HL-60 (cell line): Measurements from ENCODE around the gene ADAMTS17.

Experiments used
- DNase-seq, 2 experiments: peaks; one replicate each; pipeline ENCODE4 v3.0.0-alpha.2; 2010 to 2020; ENCODE audit warnings: low read depth in 1 of 2, low spot score in 1 of 2
- H3K27ac ChIP-seq: fragments of 250-450 bp; sonication (Bioruptor Pico); replicated peaks from 2 replicates; pipeline ENCODE4 v1.5.1; 2020; ENCODE audit warnings: mild to moderate bottlenecking, moderate library complexity
- H3K27me3 ChIP-seq: fragments of 250-450 bp; sonication (Bioruptor Pico); 2 replicates; pipeline ENCODE4 v1.5.1; 2021; ENCODE audit warnings: mild to moderate bottlenecking, moderate library complexity; ENCODE audit not compliant: insufficient read depth, poor library complexity, severe bottlenecking
- H3K4me3 ChIP-seq: replicated peaks from 2 replicates; pipeline ENCODE4 v1.5.1; 2011; ENCODE audit warnings: mild to moderate bottlenecking, control low read depth, low read length; ENCODE audit not compliant: insufficient read depth
- GABPA ChIP-seq: IDR thresholded peaks from 2 replicates; pipeline ENCODE4 v1.6.1; 2012; ENCODE audit warnings: low read depth
- POLR2AphosphoS5 ChIP-seq: IDR thresholded peaks from 2 replicates; pipeline ENCODE4 v1.6.1; 2012; ENCODE audit warnings: low read depth
- SPI1 ChIP-seq: IDR thresholded peaks from 2 replicates; pipeline ENCODE4 v1.6.1; 2012; ENCODE audit warnings: low read depth, mild to moderate bottlenecking, borderline replicate concordance
- TF ChIP-seq, protein P1 (sequence below): IDR thresholded peaks from 2 replicates; pipeline ENCODE4 v1.6.1; 2012; ENCODE audit warnings: low read depth; ENCODE audit not compliant: insufficient replicate concordance
- TF ChIP-seq, protein P2 (sequence below): IDR thresholded peaks from one replicate; pipeline ENCODE4 v1.5.1; 2011; ENCODE audit warnings: low read length, control low read depth, inconsistent platforms; ENCODE audit not compliant: insufficient read depth

Gene ADAMTS17

GRCh38 chr15:100318880-100319279 is 22.9 kb downstream of the ADAMTS17 start:
- H3K4me3 ChIP-seq, result no peak overlapping the region
- TF ChIP-seq POLR2AphosphoS5 (no peak), GABPA (no peak), SPI1 (no peak)
- TF ChIP-seq, protein P1, sequence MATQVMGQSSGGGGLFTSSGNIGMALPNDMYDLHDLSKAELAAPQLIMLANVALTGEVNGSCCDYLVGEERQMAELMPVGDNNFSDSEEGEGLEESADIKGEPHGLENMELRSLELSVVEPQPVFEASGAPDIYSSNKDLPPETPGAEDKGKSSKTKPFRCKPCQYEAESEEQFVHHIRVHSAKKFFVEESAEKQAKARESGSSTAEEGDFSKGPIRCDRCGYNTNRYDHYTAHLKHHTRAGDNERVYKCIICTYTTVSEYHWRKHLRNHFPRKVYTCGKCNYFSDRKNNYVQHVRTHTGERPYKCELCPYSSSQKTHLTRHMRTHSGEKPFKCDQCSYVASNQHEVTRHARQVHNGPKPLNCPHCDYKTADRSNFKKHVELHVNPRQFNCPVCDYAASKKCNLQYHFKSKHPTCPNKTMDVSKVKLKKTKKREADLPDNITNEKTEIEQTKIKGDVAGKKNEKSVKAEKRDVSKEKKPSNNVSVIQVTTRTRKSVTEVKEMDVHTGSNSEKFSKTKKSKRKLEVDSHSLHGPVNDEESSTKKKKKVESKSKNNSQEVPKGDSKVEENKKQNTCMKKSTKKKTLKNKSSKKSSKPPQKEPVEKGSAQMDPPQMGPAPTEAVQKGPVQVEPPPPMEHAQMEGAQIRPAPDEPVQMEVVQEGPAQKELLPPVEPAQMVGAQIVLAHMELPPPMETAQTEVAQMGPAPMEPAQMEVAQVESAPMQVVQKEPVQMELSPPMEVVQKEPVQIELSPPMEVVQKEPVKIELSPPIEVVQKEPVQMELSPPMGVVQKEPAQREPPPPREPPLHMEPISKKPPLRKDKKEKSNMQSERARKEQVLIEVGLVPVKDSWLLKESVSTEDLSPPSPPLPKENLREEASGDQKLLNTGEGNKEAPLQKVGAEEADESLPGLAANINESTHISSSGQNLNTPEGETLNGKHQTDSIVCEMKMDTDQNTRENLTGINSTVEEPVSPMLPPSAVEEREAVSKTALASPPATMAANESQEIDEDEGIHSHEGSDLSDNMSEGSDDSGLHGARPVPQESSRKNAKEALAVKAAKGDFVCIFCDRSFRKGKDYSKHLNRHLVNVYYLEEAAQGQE, result no peak
- TF ChIP-seq, protein P2, sequence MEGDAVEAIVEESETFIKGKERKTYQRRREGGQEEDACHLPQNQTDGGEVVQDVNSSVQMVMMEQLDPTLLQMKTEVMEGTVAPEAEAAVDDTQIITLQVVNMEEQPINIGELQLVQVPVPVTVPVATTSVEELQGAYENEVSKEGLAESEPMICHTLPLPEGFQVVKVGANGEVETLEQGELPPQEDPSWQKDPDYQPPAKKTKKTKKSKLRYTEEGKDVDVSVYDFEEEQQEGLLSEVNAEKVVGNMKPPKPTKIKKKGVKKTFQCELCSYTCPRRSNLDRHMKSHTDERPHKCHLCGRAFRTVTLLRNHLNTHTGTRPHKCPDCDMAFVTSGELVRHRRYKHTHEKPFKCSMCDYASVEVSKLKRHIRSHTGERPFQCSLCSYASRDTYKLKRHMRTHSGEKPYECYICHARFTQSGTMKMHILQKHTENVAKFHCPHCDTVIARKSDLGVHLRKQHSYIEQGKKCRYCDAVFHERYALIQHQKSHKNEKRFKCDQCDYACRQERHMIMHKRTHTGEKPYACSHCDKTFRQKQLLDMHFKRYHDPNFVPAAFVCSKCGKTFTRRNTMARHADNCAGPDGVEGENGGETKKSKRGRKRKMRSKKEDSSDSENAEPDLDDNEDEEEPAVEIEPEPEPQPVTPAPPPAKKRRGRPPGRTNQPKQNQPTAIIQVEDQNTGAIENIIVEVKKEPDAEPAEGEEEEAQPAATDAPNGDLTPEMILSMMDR, result no peak
- no peaks in the 10 kb centered on the region for H3K27me3 ChIP-seq
- H3K27ac ChIP-seq, result no peak overlapping the region
- DNase-seq, result no peak

GRCh38 chr15:100314809-100315400 is 26.9 kb downstream of the ADAMTS17 start:
- no peak for DNase-seq
- Histone ChIP-seq H3K27ac (no peak overlapping the region), H3K27me3 (no peaks in the 10 kb centered on the region), H3K4me3 (no peak overlapping the region)
- TF ChIP-seq SPI1, result no peak
- TF ChIP-seq, protein P1, result no peak
- TF ChIP-seq, protein P2, result no peak
- no peak for TF ChIP-seq POLR2AphosphoS5
- TF ChIP-seq GABPA, result no peak

DNA sequence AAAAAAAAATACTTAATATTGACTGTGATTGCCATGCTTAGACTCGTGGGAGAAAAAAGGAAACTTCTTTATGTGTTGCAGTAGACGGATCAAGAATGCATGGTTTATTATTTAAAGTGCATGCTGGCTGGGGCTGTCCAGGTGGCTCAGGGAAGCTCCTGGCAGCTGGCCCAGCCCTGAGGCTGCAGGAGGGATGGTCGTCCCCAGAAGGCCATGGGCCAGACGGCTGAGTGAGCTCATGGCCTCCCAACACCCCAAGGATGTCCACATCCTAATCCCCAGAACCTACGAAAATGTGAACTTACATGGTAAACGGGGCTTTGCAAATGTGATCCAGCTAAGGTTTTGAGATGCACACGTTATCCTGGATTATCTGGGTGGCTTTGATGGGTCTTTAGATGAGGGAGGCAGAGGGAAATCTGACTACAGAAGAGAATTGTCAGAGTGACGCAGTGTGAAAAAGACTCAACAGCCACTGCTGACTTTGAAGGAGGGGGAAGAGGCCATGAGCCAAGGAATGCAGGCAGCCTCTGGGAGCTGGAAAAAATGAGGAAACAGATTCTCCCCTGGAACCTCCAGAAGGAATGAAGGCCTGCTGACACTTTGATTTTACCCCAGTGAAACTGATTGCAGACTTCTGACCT is 29.8 kb downstream of the ADAMTS17 start:
- TF ChIP-seq SPI1 (no peak), POLR2AphosphoS5 (no peak), GABPA (no peak)
- TF ChIP-seq, protein P2, result no peak
- TF ChIP-seq, protein P1, result no peak
- no peak for DNase-seq
- no peaks in the 10 kb centered on the region for H3K27me3 ChIP-seq
- H3K4me3 ChIP-seq, result no peak overlapping the region
- H3K27ac ChIP-seq, result no peak overlapping the region
